Cortex of kidney (tissue), 1 donor: ENCODE results near the gene SCN10A.

Source experiments
- DNase-seq: peaks from one replicate; lab custom pipeline; 2025; lab: John Stamatoyannopoulos, UW

The SCN10A gene

GRCh38 chr3:38720465-38720864, 95.6 kb downstream of the SCN10A start:
- no peak for DNase-seq

- DNase-seq, result no peak
Measured at GRCh38 chr3:38717355-38718240, 98.4 kb downstream of the SCN10A start.

- no peak for DNase-seq
Measured at GRCh38 chr3:38713121-38713520, 102.9 kb downstream of the SCN10A start.

DNA sequence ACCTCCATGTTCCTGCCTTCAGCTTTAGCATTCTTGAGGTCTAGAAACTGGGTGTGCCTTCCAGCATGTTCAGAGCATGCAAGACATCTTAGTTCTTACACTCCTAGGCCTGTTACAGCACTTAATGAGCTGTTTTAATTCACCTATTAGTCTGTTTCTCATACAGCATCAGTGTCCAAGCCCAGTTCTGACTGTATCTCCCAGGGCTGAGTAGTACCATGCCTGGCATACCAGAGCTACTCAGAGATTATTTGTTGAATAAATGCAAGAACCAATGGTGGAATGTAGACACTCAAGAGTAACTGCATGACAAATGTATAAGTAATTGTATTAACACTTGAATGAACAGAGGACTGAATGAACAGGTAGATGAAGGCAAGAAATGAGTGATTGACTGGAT, 104.7 kb downstream of the SCN10A start:
- DNase-seq, result no peak

DNA sequence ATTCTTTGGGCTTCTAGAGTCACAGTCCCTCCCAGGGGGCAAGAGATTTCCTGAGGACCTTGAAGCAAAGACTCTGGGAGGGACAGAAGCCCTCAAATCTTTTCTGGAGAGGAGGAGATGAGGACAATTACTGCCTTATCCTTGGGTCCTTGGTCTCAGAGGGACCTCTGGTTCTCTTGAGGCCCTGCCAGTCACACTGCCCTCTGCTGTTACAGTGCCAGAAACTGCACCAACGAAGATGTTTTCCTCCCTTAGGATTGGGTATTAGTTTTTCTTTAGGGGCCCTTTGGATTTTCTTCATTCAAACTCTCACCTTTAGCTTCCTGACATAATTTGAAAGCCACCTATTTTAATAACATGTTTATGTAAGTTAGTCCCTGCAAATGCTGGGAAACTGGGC, 108.3 kb downstream of the SCN10A start:
- DNase-seq, result no peak

- DNase-seq, result no peak
Measured at GRCh38 chr3:38706961-38707360, 109.1 kb downstream of the SCN10A start.

- no peak for DNase-seq
Measured at GRCh38 chr3:38702231-38702630, 113.8 kb downstream of the SCN10A start.

DNA sequence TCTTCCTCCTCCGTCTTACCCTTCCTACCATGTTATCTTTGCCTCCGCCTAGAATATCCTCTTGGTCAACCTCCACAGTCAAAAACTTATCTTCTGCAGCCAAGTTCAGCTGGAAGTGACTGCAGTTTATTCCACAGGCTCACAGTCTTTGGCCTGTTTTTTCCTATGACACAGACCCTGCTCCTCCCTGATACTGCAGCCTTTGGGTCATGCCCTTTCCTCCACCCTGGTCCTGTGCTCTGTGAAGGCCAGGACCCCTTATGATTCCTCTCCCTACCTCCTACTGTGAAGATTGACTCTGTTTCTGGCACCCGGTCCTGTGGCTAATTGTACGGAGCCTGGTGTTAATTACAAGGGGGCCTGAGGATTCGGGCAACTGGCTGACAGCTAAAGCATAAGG, 117.3 kb downstream of the SCN10A start:
- DNase-seq, result no peak

GRCh38 chr3:38698061-38698460, 118.0 kb downstream of the SCN10A start:
- no peak for DNase-seq

GRCh38 chr3:38696034-38696433, 120.0 kb downstream of the SCN10A start:
- no peak for DNase-seq

DNA sequence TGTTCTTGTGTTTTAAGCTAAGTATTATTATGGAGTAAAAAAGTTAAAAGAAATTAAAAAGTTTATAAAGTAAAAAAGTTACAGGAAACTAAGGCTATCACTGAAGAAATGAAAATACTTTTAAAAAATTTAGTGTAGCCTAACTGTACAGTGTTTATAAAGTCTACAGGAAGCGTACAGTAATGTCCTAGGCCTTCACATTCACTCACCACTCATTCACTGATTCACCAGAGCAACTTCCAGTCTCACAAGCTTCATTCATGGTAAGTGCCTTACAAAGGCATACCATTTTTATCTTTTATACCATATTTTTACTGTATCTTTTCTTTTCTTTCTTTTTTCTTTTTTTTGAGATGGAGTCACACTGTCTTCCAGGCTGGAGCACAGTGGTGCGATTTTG, 125.8 kb downstream of the SCN10A start:
- no peak for DNase-seq

DNA sequence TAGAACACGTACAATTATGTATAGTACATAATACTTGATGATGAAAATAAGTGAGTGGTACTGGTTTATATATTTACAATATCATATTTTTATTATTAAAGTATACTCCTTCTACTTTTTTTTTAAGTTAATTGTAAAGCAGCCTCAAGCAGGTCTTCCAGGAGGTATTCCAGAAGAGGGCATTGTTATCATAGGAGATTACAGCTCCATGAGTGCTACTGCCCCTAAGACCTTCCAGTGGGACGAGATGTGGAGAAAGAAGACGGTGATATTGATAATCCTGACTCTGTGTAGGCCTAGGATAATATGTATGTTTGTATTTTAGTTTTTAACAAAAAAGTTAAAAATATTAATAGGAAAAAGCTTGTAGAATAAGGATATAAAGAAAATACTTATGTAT, 126.2 kb downstream of the SCN10A start:
- DNase-seq, result no peak

DNA sequence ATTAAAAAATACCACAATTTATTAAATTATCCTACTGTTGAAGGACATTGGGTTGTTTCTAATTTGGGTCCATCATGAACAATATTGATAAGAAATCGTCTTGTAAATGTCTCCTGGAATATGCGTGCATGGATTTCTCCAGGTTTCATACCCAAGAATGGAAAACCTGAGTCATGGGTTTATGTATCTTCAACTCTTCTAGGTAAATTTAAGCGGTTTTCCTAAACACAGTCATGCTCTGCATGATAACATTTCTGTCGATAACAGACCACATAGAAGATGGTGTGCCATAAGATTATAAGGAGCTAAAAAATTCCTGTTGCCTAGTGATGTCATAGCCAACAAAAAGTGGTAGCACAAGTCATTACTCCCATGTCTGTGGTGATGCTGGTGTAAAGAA, 126.7 kb downstream of the SCN10A start:
- DNase-seq, result no peak

GRCh38 chr3:38687321-38687720, 128.7 kb downstream of the SCN10A start:
- DNase-seq, result no peak

DNA sequence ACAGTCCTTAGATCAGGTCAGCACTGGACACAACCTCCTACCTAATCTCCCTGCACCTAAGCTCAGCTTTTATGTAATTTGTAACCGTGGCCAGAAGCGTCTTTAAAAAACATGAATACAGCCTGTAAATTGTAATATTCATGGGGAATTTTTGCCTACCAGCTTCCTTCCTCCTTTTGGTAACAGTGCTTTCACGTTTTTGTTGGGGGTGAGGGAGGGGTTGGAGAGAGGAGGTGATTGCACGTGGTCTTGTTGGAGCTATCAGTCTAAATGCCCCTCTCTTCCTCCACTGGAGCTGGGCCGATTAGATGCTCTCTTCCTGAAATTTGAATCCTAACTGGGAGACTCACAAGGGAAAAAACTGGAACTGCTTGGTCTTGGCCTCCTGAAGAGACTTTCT, 131.5 kb downstream of the SCN10A start:
- DNase-seq, result no peak

DNA sequence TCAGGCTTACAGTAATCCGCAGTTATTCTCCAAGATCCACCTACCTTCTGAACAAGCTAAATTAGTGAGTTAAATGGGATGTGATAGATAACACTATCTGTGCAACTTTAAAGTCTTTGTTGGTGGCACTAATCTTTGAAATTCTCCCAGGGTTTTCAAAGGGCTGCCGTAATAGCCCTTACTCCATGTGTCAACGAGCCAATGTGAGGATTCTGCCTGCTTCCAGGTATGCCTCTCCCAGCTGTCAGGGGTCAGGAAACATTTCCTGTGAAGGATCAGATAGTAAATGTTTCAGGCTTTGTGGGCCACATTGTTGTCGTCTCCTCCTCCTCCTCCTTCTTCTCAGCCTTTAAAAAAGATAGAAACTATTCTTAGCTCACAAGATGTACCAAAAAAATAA, 146.3 kb downstream of the SCN10A start:
- no peak for DNase-seq

DNA sequence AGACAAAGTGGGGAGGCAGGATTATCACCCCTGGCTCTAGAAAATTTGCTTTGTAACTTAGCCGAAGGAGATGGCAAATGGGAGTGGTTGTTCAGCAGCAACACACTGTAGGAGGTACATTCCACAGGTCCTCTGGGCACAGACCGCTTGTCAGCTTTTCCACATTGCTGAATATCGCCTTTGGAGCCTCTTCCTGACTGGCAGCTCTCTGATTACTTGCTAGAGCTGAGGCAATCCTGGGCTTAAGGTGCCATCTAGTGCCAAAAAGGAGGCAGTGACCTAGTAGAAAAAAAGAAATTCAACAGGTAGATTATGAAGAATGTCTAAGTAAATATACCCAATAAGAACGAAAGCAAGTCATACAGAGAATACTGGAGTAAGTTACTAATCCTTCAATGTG, 153.5 kb downstream of the SCN10A start:
- DNase-seq, result no peak

DNA sequence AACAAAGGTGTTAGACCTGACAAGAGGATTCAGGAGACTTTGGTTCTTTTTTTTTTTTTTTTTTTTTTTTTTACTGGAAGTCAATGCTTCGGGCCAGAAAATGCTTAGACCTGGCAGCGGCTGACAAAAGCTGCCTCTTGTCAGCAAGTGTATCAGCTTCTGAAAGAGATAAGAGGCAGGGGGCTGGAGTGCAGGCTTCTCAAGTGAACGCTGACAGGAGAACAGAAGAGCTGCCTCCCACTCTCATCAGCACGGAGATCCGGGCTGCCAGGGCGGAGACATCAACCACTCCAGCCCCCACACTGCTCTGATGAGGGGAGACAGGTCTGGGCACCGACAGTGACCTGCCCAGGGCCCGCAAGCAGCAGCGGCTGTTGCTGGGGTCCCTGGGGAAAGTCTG, 157.2 kb downstream of the SCN10A start:
- DNase-seq, result no peak

DNA sequence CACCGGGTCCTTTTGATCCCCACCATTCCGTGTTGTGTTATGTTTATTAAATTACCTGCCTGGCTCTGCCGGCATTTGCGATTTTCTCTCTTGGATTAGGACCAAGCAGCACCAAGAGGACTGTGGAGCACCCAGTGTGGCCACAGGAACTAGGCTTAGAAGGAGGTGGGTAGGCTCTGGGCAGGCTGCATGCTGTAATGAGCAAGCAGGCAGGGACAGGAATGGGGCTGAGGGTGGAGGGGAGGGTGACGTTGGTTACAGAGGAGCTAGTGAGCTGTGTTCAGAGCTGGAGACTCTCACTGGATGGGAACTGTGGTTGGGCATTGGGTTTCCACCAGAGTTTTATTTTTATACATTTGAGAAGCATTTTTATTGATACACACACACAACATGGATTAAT, 158.6 kb downstream of the SCN10A start:
- DNase-seq, result no peak

GRCh38 chr3:38655708-38656300, 160.2 kb downstream of the SCN10A start:
- no peak for DNase-seq

GRCh38 chr3:38653685-38654537, 162.1 kb downstream of the SCN10A start:
- no peak for DNase-seq

DNA sequence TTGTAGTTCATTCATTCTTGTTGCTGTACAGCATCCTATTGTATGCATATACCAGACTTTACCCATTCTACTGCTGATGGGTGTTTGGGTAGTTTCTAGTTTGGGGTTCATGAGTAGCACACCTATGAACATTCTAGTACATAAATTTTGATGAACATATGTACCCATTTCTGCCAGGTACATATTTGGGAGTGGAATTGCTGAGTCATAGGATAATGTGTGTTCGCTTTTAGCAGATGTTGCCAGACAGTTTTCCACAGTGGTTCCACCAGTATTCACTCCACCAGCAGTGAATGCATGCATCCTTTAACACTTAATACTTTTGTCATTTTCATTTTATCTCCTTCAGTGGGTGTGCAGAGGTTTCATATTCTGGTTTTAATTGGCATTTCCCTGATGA, 163.1 kb downstream of the SCN10A start:
- no peak for DNase-seq
